Subcutaneous abdominal adipose tissue (tissue), 5 donors: Measurements from ENCODE around the gene BARX2.

Source experiments
- H3K27ac ChIP-seq: one replicate; pipeline ENCODE4 v1.7.0; 2013; ENCODE audit warnings: low read depth, mild to moderate bottlenecking, inconsistent platforms, low read length, moderate library complexity
- H3K27me3 ChIP-seq, 5 donors: one replicate each; pipeline ENCODE4 v1.7.0; 2013; ENCODE audit warnings: low read length in 5 of 5, inconsistent platforms in 1 of 5; ENCODE audit not compliant: control insufficient read depth in 5 of 5, insufficient read depth in 4 of 5
- H3K36me3 ChIP-seq, 5 donors: one replicate each; pipeline ENCODE4 v1.7.0; 2013; ENCODE audit warnings: low read length in 5 of 5; ENCODE audit not compliant: control insufficient read depth in 5 of 5, insufficient read depth in 5 of 5
- H3K4me1 ChIP-seq, 5 donors: one replicate each; pipeline ENCODE4 v1.7.0; 2013; ENCODE audit warnings: low read length in 5 of 5, mild to moderate bottlenecking in 3 of 5, moderate library complexity in 1 of 5; ENCODE audit not compliant: control insufficient read depth in 5 of 5, insufficient read depth in 5 of 5
- H3K4me3 ChIP-seq, 5 donors: one replicate each; pipeline ENCODE4 v1.7.0; 2013; ENCODE audit warnings: low read length in 5 of 5, low read depth in 1 of 5
- H3K9ac ChIP-seq, 5 donors: one replicate each; pipeline ENCODE4 v1.7.0; 2013; ENCODE audit warnings: low read length in 5 of 5, mild to moderate bottlenecking in 4 of 5, moderate library complexity in 3 of 5
- H3K9me3 ChIP-seq, 5 donors: one replicate each; pipeline ENCODE4 v1.7.0; 2013; ENCODE audit warnings: low read length in 5 of 5; ENCODE audit not compliant: control insufficient read depth in 5 of 5
- donor health status: healthy.
- donor health status: healthy.
- donor health status: healthy.
- donor health status: healthy.
- donor health status: healthy.

Gene BARX2

GRCh38 chr11:129384415-129384814, 8.8 kb downstream of the BARX2 start:
- peaks cover 0 to 16% (median 12%) of the 10 kb centered on the region in 5 donors for H3K27me3 ChIP-seq
- H3K4me1 ChIP-seq: no peaks in the 10 kb centered on the region
- no peaks in the 10 kb centered on the region for H3K9me3 ChIP-seq
- no peak overlapping the region for H3K4me3 ChIP-seq
- H3K36me3 ChIP-seq: no peaks in the 10 kb centered on the region
- no peak overlapping the region for H3K9ac ChIP-seq
- no peak overlapping the region for H3K27ac ChIP-seq

GRCh38 chr11:129385801-129386200, 10.2 kb downstream of the BARX2 start:
- H3K9me3 ChIP-seq: no peaks in the 10 kb centered on the region
- no peak overlapping the region for H3K4me3 ChIP-seq
- no peaks in the 10 kb centered on the region for H3K4me1 ChIP-seq
- no peaks in the 10 kb centered on the region for H3K36me3 ChIP-seq
- H3K27ac ChIP-seq: no peak overlapping the region
- no peak overlapping the region for H3K9ac ChIP-seq
- peaks cover 0 to 14% (median 8%) of the 10 kb centered on the region in 5 donors for H3K27me3 ChIP-seq

GRCh38 chr11:129386795-129387397, 11.2 kb downstream of the BARX2 start:
- Histone ChIP-seq H3K36me3 (no peaks in the 10 kb centered on the region), H3K9ac (no peak overlapping the region), H3K27ac (no peak overlapping the region), H3K4me3 (no peak overlapping the region), H3K4me1 (no peaks in the 10 kb centered on the region), H3K27me3 (peaks cover 0 to 17% (median 10%) of the 10 kb centered on the region in 5 donors), H3K9me3 (no peaks in the 10 kb centered on the region)

- no peaks in the 10 kb centered on the region for H3K36me3 ChIP-seq
- peaks cover 0 to 18% (median 10%) of the 10 kb centered on the region in 5 donors for H3K27me3 ChIP-seq
- no peak overlapping the region for H3K4me3 ChIP-seq
- no peak overlapping the region for H3K27ac ChIP-seq
- no peak overlapping the region for H3K9ac ChIP-seq
- no peaks in the 10 kb centered on the region for H3K4me1 ChIP-seq
- no peaks in the 10 kb centered on the region for H3K9me3 ChIP-seq
Measured at GRCh38 chr11:129387434-129387833, 11.8 kb downstream of the BARX2 start.

- Histone ChIP-seq H3K4me1 (no peaks in the 10 kb centered on the region), H3K4me3 (no peak overlapping the region), H3K27me3 (peaks cover 0 to 14% (median 10%) of the 10 kb centered on the region in 5 donors), H3K27ac (no peak overlapping the region), H3K9ac (no peak overlapping the region), H3K9me3 (no peaks in the 10 kb centered on the region), H3K36me3 (no peaks in the 10 kb centered on the region)
Measured at GRCh38 chr11:129388824-129389223, 13.2 kb downstream of the BARX2 start.

GRCh38 chr11:129390303-129390821, 14.7 kb downstream of the BARX2 start:
- Histone ChIP-seq H3K4me1 (no peaks in the 10 kb centered on the region), H3K27me3 (peaks cover 0 to 14% (median 7%) of the 10 kb centered on the region in 5 donors), H3K9me3 (no peaks in the 10 kb centered on the region), H3K4me3 (no peak overlapping the region), H3K27ac (no peak overlapping the region), H3K36me3 (no peaks in the 10 kb centered on the region), H3K9ac (no peak overlapping the region)

- Histone ChIP-seq H3K4me1 (no peaks in the 10 kb centered on the region), H3K9ac (no peak overlapping the region), H3K27me3 (peaks cover 2 to 18% (median 5%) of the 10 kb centered on the region in 5 donors), H3K4me3 (no peak overlapping the region), H3K27ac (no peak overlapping the region), H3K36me3 (no peaks in the 10 kb centered on the region), H3K9me3 (no peaks in the 10 kb centered on the region)
Measured at GRCh38 chr11:129391360-129391759, 15.7 kb downstream of the BARX2 start.

- no peaks in the 10 kb centered on the region for H3K9me3 ChIP-seq
- no peaks in the 10 kb centered on the region for H3K4me1 ChIP-seq
- H3K4me3 ChIP-seq: no peak overlapping the region
- no peak overlapping the region for H3K9ac ChIP-seq
- peaks cover 2 to 18% (median 5%) of the 10 kb centered on the region in 5 donors for H3K27me3 ChIP-seq
- H3K27ac ChIP-seq: no peak overlapping the region
- no peaks in the 10 kb centered on the region for H3K36me3 ChIP-seq
Measured at GRCh38 chr11:129391821-129392220, 16.2 kb downstream of the BARX2 start.

GRCh38 chr11:129392995-129393394, 17.3 kb downstream of the BARX2 start:
- no peak overlapping the region for H3K9ac ChIP-seq
- H3K4me1 ChIP-seq: no peaks in the 10 kb centered on the region
- H3K4me3 ChIP-seq: no peak overlapping the region
- H3K27ac ChIP-seq: no peak overlapping the region
- H3K27me3 ChIP-seq: peaks cover 2 to 18% (median 5%) of the 10 kb centered on the region in 5 donors
- H3K36me3 ChIP-seq: no peaks in the 10 kb centered on the region
- no peaks in the 10 kb centered on the region for H3K9me3 ChIP-seq

- no peak overlapping the region for H3K27ac ChIP-seq
- H3K9me3 ChIP-seq: peaks cover 0 to 5% (median 0%) of the 10 kb centered on the region in 5 donors
- no peak overlapping the region for H3K9ac ChIP-seq
- no peak overlapping the region for H3K4me3 ChIP-seq
- H3K27me3 ChIP-seq: peaks cover 0 to 14% (median 5%) of the 10 kb centered on the region in 5 donors
- H3K36me3 ChIP-seq: no peaks in the 10 kb centered on the region
- no peaks in the 10 kb centered on the region for H3K4me1 ChIP-seq
Measured at GRCh38 chr11:129394709-129395108, 19.1 kb downstream of the BARX2 start.
